ENCODE data around the gene DUSP22. TPM values are rescaled to one million over a fixed set of nuclear protein-coding genes. Genes with fewer than 3 reads are reported as not detected.

Gene DUSP22
- total and polyA plus RNA-seq, 2 experiments from 2014 or later = 24.2 to 26.3 TPM

DNA sequence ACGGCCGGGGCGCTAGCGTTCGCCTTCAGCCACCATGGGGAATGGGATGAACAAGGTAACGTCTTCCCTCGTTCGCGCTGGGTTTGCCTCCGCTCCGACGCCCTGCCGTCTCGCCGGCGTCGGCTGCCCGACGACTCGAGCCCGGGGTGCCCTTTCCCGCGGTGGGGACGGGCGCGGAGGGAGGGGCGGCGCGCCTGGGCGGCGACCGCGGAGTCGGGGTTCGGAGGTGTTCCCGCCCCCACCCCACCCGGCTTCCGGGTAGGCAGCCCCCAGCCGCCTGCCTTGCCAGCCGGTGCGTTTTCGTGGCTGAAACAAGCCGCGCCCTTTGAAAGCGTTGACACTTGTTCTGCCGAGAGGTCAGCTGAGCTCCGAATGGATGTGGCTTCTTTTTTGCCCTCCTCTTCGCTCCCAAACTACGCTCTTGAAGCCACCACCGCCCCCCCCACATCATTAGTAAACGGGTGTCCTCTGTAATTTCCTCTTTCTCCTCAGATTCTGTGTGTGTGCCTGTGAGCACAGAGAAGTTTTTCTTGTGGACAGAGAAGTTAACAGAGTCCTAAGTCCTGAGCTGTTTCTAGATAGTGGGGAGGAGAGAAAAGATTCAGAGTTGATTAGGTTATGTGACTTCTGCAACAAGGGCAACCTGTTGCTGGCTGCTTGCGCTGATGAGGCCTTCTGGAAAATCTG, 362 bp downstream of the DUSP22 start:
- Histone ChIP-seq H3K9me3 (ENCODE audit: low read depth) (no peaks in the 10 kb centered on the region), H4K20me1 (ENCODE audit: insufficient read depth, poor library complexity, severe bottlenecking) (no peaks in the 10 kb centered on the region), H3K27me3 (no peaks in the 10 kb centered on the region), H3K79me2 (peaks cover 38% of the 10 kb centered on the region), H3K27ac (peak overlapping the region; percentile 96), H3K9me2 (replicated peaks; ENCODE audit: insufficient read depth) (no peaks in the 10 kb centered on the region), H3K36me3 (replicated peaks; ENCODE audit: insufficient read depth, low read depth) (no peaks in the 10 kb centered on the region), H3K4me2 (peak overlapping the region; percentile 85), H3K4me3 (peak overlapping the region; percentile 87), H3K4me1 (ENCODE audit: insufficient read depth) (no peaks in the 10 kb centered on the region), H2AFZ (peak overlapping the region; percentile 87)
- peak; percentile 73 for DNase-seq (ENCODE audit: low spot score)
- TF ChIP-seq EZH2 (IDR thresholded peaks at IDR 0.05; ENCODE audit: borderline replicate concordance) (no peak), EZH2phosphoT487 (IDR thresholded peaks at IDR 0.05; ENCODE audit: low read depth, severe bottlenecking, unreplicated experiment) (no peak)
- TF ChIP-seq, protein P1, sequence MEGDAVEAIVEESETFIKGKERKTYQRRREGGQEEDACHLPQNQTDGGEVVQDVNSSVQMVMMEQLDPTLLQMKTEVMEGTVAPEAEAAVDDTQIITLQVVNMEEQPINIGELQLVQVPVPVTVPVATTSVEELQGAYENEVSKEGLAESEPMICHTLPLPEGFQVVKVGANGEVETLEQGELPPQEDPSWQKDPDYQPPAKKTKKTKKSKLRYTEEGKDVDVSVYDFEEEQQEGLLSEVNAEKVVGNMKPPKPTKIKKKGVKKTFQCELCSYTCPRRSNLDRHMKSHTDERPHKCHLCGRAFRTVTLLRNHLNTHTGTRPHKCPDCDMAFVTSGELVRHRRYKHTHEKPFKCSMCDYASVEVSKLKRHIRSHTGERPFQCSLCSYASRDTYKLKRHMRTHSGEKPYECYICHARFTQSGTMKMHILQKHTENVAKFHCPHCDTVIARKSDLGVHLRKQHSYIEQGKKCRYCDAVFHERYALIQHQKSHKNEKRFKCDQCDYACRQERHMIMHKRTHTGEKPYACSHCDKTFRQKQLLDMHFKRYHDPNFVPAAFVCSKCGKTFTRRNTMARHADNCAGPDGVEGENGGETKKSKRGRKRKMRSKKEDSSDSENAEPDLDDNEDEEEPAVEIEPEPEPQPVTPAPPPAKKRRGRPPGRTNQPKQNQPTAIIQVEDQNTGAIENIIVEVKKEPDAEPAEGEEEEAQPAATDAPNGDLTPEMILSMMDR (IDR thresholded peaks at IDR 0.05; ENCODE audit: poor library complexity) = peak; percentile 14
- 21% methylated on average over 15 of the region's 52 CpGs for WGBS (ENCODE audit: low lambda C conversion rate, missing lambda C conversion rate)

GRCh38 chr6:293193-294174, 1.2 kb downstream of the DUSP22 start:
- TF ChIP-seq EZH2phosphoT487 (IDR thresholded peaks at IDR 0.05; ENCODE audit: low read depth, severe bottlenecking, unreplicated experiment) (no peak), EZH2 (IDR thresholded peaks at IDR 0.05; ENCODE audit: borderline replicate concordance) (no peak)
- TF ChIP-seq, protein P1 (IDR thresholded peaks at IDR 0.05; ENCODE audit: poor library complexity) = no peak
- peak overlapping the region; percentile 85 for H3K4me2 ChIP-seq
- DNase-seq (ENCODE audit: low spot score) = no peak
- peak overlapping the region; percentile 96 for H3K27ac ChIP-seq
- no peaks in the 10 kb centered on the region for H3K27me3 ChIP-seq
- H3K4me3 ChIP-seq = peak overlapping the region; percentile 87
- H3K36me3 ChIP-seq (replicated peaks; ENCODE audit: insufficient read depth, low read depth) = no peaks in the 10 kb centered on the region
- H3K9me2 ChIP-seq (replicated peaks; ENCODE audit: insufficient read depth) = no peaks in the 10 kb centered on the region
- H4K20me1 ChIP-seq (ENCODE audit: insufficient read depth, poor library complexity, severe bottlenecking) = no peaks in the 10 kb centered on the region
- WGBS (ENCODE audit: low lambda C conversion rate, missing lambda C conversion rate) = 40% methylated on average over 24 of the region's 24 CpGs
- no peaks in the 10 kb centered on the region for H3K4me1 ChIP-seq (ENCODE audit: insufficient read depth)
- H2AFZ ChIP-seq = peak overlapping the region; percentile 87
- no peaks in the 10 kb centered on the region for H3K9me3 ChIP-seq (ENCODE audit: low read depth)
- H3K79me2 ChIP-seq = peaks cover 45% of the 10 kb centered on the region

DNA sequence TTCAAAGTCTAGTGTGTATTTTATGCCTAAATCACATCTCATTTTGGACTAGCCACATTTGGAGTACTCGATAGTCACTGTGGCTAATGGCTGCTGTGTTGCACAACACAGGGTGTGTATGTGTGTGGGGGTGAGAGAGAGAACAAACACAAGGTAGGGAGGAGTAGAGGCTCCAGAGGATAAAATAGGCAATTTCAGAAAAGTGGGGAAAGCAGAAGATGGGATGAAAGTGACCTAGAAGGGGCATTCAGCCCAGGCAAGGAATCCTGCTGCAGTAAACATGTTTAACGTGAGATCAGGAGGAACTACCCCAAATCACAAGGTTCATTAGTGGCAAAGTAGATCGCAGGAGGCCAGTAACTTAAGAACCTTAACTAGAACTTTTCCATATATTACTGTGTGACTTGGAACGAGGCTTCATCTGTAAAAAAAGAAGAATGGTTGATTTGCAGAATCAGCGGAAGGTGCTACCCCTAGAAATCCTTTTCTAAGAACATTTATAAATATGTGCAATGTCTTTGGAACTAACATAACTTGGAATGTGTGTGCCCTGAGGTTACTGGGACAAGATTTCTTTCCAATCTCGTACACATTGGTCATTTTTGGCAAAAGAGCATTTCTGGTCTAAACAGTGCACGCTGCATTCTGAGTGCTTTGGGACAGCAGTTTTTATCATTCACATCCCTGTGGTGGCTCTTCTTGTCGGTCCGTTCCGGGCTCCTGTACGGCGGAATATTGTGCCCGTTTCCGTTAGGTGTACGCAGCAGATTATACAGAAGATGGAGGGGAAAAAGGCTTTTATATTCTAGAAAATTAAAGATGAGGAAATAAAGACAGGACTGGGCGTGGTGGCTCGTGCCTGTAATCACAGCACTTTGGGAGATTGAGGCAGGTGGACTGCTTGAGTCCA, 2.6 kb downstream of the DUSP22 start:
- H3K27ac ChIP-seq = no peak overlapping the region
- H3K4me1 ChIP-seq (ENCODE audit: insufficient read depth) = no peaks in the 10 kb centered on the region

More for the DNA sequence above, 2.6 kb downstream of the DUSP22 start:
- no peaks in the 10 kb centered on the region for H3K9me2 ChIP-seq (replicated peaks; ENCODE audit: insufficient read depth)
- no peak overlapping the region for H3K4me3 ChIP-seq
- H3K9me3 ChIP-seq (ENCODE audit: low read depth) = no peaks in the 10 kb centered on the region
- TF ChIP-seq EZH2phosphoT487 (IDR thresholded peaks at IDR 0.05; ENCODE audit: low read depth, severe bottlenecking, unreplicated experiment) (no peak), EZH2 (IDR thresholded peaks at IDR 0.05; ENCODE audit: borderline replicate concordance) (no peak)
- TF ChIP-seq, protein P1 (IDR thresholded peaks at IDR 0.05; ENCODE audit: poor library complexity) = no peak
- no peaks in the 10 kb centered on the region for H3K36me3 ChIP-seq (replicated peaks; ENCODE audit: insufficient read depth, low read depth)
- DNase-seq (ENCODE audit: low spot score) = no peak
- H3K79me2 ChIP-seq = peaks cover 50% of the 10 kb centered on the region
- no peaks in the 10 kb centered on the region for H4K20me1 ChIP-seq (ENCODE audit: insufficient read depth, poor library complexity, severe bottlenecking)
- 86% methylated on average over 17 of the region's 17 CpGs for WGBS (ENCODE audit: low lambda C conversion rate, missing lambda C conversion rate)
- H3K27me3 ChIP-seq = no peaks in the 10 kb centered on the region
- H2AFZ ChIP-seq = no peak overlapping the region
- H3K4me2 ChIP-seq = no peak overlapping the region

All from hepatocyte (in vitro differentiated cells).